HL-60 (cell line): ENCODE results near the gene BLOC1S3.

Experiments
- DNase-seq, 2 experiments: peaks; one replicate each; pipeline ENCODE4 v3.0.0-alpha.2; 2010 to 2020; ENCODE audit warnings: low read depth in 1 of 2, low spot score in 1 of 2
- H3K27ac ChIP-seq: fragments of 250-450 bp; sonication (Bioruptor Pico); replicated peaks from 2 replicates; pipeline ENCODE4 v1.5.1; 2020; ENCODE audit warnings: mild to moderate bottlenecking, moderate library complexity
- H3K27me3 ChIP-seq: fragments of 250-450 bp; sonication (Bioruptor Pico); 2 replicates; pipeline ENCODE4 v1.5.1; 2021; ENCODE audit warnings: mild to moderate bottlenecking, moderate library complexity; ENCODE audit not compliant: insufficient read depth, poor library complexity, severe bottlenecking
- H3K4me3 ChIP-seq: replicated peaks from 2 replicates; pipeline ENCODE4 v1.5.1; 2011; ENCODE audit warnings: mild to moderate bottlenecking, control low read depth, low read length; ENCODE audit not compliant: insufficient read depth
- CTCF ChIP-seq: IDR thresholded peaks from one replicate; pipeline ENCODE4 v1.5.1; 2011; ENCODE audit warnings: low read length, control low read depth, inconsistent platforms; ENCODE audit not compliant: insufficient read depth
- GABPA ChIP-seq: IDR thresholded peaks from 2 replicates; pipeline ENCODE4 v1.6.1; 2012; ENCODE audit warnings: low read depth
- POLR2AphosphoS5 ChIP-seq: IDR thresholded peaks from 2 replicates; pipeline ENCODE4 v1.6.1; 2012; ENCODE audit warnings: low read depth
- REST ChIP-seq: IDR thresholded peaks from 2 replicates; pipeline ENCODE4 v1.6.1; 2012; ENCODE audit warnings: low read depth; ENCODE audit not compliant: insufficient replicate concordance
- SPI1 ChIP-seq: IDR thresholded peaks from 2 replicates; pipeline ENCODE4 v1.6.1; 2012; ENCODE audit warnings: low read depth, mild to moderate bottlenecking, borderline replicate concordance

Gene BLOC1S3

GRCh38 chr19:45215391-45216191 lies 37.0 kb downstream of the BLOC1S3 start:
- H3K27me3 ChIP-seq = peaks cover 33% of the 10 kb centered on the region
- TF ChIP-seq GABPA (no peak), POLR2AphosphoS5 (no peak), REST (no peak)

GRCh38 chr19:45216667-45217066 lies 38.1 kb downstream of the BLOC1S3 start:
- no peak for TF ChIP-seq REST
- no peak for TF ChIP-seq CTCF
- TF ChIP-seq GABPA = no peak
- no peak for TF ChIP-seq POLR2AphosphoS5
- TF ChIP-seq SPI1 = no peak
- H3K27ac ChIP-seq = no peak overlapping the region
- DNase-seq = no peak
- peaks cover 32% of the 10 kb centered on the region for H3K27me3 ChIP-seq
- H3K4me3 ChIP-seq = no peak overlapping the region

More at GRCh38 chr19:45215391-45216191, 37.0 kb downstream of the BLOC1S3 start:
- Histone ChIP-seq H3K4me3 (no peak overlapping the region), H3K27ac (no peak overlapping the region)
- no peak for DNase-seq

GRCh38 chr19:45217193-45217956 lies 38.8 kb downstream of the BLOC1S3 start:
- H3K27me3 ChIP-seq = peaks cover 30% of the 10 kb centered on the region
- DNase-seq = no peak
- H3K27ac ChIP-seq = no peak overlapping the region
- no peak for TF ChIP-seq CTCF
- TF ChIP-seq SPI1 = no peak
- TF ChIP-seq REST = no peak
- TF ChIP-seq GABPA = no peak
- TF ChIP-seq POLR2AphosphoS5 = no peak
- H3K4me3 ChIP-seq = no peak overlapping the region
